BLaER1 (cell line): ENCODE data around the gene NDUFB5.

Source experiments
- H3K27ac ChIP-seq: shearing (Covaris generic); formaldehyde crosslinking; 2 replicates; pipeline ENCODE4 v1.8.1; 2022
- H3K27me3 ChIP-seq: shearing (Covaris generic); formaldehyde crosslinking; 2 replicates; pipeline ENCODE4 v1.8.1; 2022
- H3K36me3 ChIP-seq: shearing (Covaris generic); formaldehyde crosslinking; 2 replicates; pipeline ENCODE4 v1.8.1; 2022
- H3K4me1 ChIP-seq: shearing (Covaris generic); formaldehyde crosslinking; 2 replicates; pipeline ENCODE4 v1.8.1; 2022
- H3K4me2 ChIP-seq: shearing (Covaris generic); formaldehyde crosslinking; 2 replicates; pipeline ENCODE4 v1.8.1; 2022
- H3K4me3 ChIP-seq: shearing (Covaris generic); formaldehyde crosslinking; 2 replicates; pipeline ENCODE4 v1.8.1; 2022
- H3K9ac ChIP-seq: shearing (Covaris generic); formaldehyde crosslinking; 2 replicates; pipeline ENCODE4 v1.8.1; 2022
- H3K9me3 ChIP-seq: shearing (Covaris generic); formaldehyde crosslinking; 2 replicates; pipeline ENCODE4 v1.8.1; 2022
- H4K20me1 ChIP-seq: shearing (Covaris generic); formaldehyde crosslinking; 2 replicates; pipeline ENCODE4 v1.8.1; 2022
- Cebpa-rat ChIP-seq: shearing (Covaris generic); IDR thresholded peaks from 2 replicates; pipeline ENCODE4 v1.8.1; 2022

The NDUFB5 gene

DNA sequence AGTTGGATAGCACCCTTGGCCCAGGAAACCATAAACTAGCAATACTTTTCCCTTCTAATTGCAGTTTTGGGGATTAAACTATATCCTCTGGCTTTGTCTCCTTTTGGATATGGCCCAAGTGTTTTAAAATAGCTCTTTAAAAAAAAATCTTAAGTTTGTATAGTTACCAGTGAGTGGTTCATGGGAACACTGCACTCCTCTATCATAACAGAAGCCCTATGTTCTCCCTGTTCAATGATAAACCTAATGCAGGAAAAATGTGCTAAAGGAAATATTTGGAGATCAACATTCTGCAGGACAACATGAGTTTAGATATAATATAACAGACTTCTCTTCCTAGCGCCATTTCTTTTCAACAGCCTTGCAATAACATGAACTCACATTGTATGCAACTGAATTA lies 13.3 kb upstream of the NDUFB5 start:
- peaks cover 32% of the 10 kb centered on the region; the same call in 1 of the 2 replicates for H4K20me1 ChIP-seq
- H3K9ac ChIP-seq, result no peak overlapping the region
- no peak overlapping the region for H3K4me3 ChIP-seq
- H3K4me1 ChIP-seq, result no peaks in the 10 kb centered on the region
- no peak overlapping the region for H3K4me2 ChIP-seq
- H3K36me3 ChIP-seq, result peaks cover 96% of the 10 kb centered on the region
- H3K9me3 ChIP-seq, result no peaks in the 10 kb centered on the region
- no peak for TF ChIP-seq Cebpa-rat
- H3K27ac ChIP-seq, result no peak overlapping the region
- H3K27me3 ChIP-seq, result no peaks in the 10 kb centered on the region

- Histone ChIP-seq H3K9me3 (no peaks in the 10 kb centered on the region), H3K4me3 (no peak overlapping the region), H3K4me1 (peaks cover 12% of the 10 kb centered on the region), H3K27me3 (no peaks in the 10 kb centered on the region), H3K4me2 (no peak overlapping the region), H3K36me3 (peaks cover 73% of the 10 kb centered on the region), H3K27ac (no peak overlapping the region), H3K9ac (no peak overlapping the region), H4K20me1 (peaks cover 37% of the 10 kb centered on the region)
- no peak for TF ChIP-seq Cebpa-rat
Observed at GRCh38 chr3:179599531-179599930, 5.1 kb upstream of the NDUFB5 start.

- no peak for TF ChIP-seq Cebpa-rat
- Histone ChIP-seq H4K20me1 (peaks cover 30% of the 10 kb centered on the region), H3K4me1 (peaks cover 31% of the 10 kb centered on the region), H3K4me2 (peak overlapping the region; percentile 82), H3K9ac (peak overlapping the region; percentile 44; the same call in 1 of the 2 replicates), H3K27ac (no peak overlapping the region), H3K4me3 (peak overlapping the region; percentile 86), H3K36me3 (peaks cover 44% of the 10 kb centered on the region), H3K27me3 (no peaks in the 10 kb centered on the region), H3K9me3 (no peaks in the 10 kb centered on the region)
Observed at GRCh38 chr3:179603321-179603720, 1.3 kb upstream of the NDUFB5 start.

DNA sequence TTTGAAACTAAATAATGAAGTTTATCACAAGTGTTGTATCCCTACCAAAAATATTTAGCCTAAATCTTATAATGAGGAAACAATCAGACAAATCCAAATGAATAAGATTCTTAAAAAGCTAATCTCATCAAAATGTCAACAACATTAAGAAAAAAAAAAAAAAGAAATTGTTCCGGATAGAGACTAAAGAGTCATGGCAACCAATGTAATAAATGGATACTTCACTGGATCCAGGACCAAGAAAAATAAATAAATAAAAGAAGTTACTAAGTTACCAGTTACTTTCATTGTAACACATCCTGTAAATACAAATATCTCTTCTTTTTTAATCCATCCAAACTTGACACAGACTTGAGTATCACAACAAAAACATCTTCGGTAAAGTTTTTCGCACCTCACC lies 763 bp upstream of the NDUFB5 start:
- Histone ChIP-seq H3K36me3 (peaks cover 38% of the 10 kb centered on the region), H3K27ac (peak overlapping the region; percentile 90), H3K4me3 (peak overlapping the region; percentile 86)

GRCh38 chr3:179606534-179607085 lies 2.0 kb downstream of the NDUFB5 start:
- Histone ChIP-seq H4K20me1 (peaks cover 13% of the 10 kb centered on the region), H3K4me1 (peaks cover 31% of the 10 kb centered on the region), H3K36me3 (peaks cover 24% of the 10 kb centered on the region), H3K4me2 (peak overlapping the region; percentile 83), H3K27me3 (no peaks in the 10 kb centered on the region), H3K4me3 (no peak overlapping the region), H3K9me3 (no peaks in the 10 kb centered on the region), H3K9ac (no peak overlapping the region), H3K27ac (no peak overlapping the region)
- TF ChIP-seq Cebpa-rat, result no peak

More for the DNA sequence above, 763 bp upstream of the NDUFB5 start:
- peaks cover 31% of the 10 kb centered on the region for H3K4me1 ChIP-seq
- no peak for TF ChIP-seq Cebpa-rat
- H3K4me2 ChIP-seq, result peak overlapping the region; percentile 82
- peak overlapping the region; percentile 87 for H3K9ac ChIP-seq
- H3K27me3 ChIP-seq, result no peaks in the 10 kb centered on the region
- no peaks in the 10 kb centered on the region for H3K9me3 ChIP-seq
- peaks cover 30% of the 10 kb centered on the region for H4K20me1 ChIP-seq

DNA sequence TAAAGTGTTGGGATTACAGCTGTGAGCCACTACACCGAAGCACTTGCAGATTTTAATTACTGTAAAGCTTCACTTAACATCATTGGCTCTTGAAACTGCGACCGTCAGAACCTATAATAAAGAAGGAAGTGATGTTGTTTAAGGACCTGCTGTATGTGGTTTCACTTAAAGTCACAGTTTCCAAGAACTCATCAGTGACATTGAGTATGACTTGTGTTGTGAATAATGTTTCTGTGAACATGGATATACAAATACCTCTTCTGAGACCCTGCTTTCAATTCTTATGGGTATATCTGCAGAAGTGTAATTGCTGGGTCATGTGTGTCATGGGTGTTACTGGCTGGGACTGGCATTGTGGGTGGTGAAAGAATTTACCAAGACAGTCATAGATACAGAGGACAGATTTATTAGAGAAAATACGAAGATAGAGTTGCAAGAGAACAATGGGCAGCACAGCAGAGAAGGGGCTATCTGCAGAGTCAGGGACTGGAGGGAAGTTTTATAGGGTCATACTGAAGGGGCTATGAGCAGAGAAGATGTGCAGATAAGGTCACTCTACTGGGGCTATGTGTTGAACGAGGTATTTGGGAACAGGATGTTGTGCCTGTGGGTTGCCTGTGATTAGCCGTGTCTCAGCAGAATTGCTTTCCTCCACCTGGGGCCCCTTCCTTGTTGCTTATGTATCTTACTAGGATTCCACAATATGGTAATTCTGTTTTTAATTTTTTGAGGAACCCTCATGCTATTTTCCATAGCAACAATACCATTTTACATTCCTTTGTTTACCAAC lies 4.5 kb downstream of the NDUFB5 start:
- no peaks in the 10 kb centered on the region for H3K27me3 ChIP-seq
- peaks cover 18% of the 10 kb centered on the region for H3K36me3 ChIP-seq
- H3K9ac ChIP-seq, result no peak overlapping the region
- no peak overlapping the region for H3K4me2 ChIP-seq
- no peak overlapping the region for H3K27ac ChIP-seq
- H3K4me1 ChIP-seq, result peaks cover 19% of the 10 kb centered on the region
- H3K9me3 ChIP-seq, result no peaks in the 10 kb centered on the region
- no peak overlapping the region for H3K4me3 ChIP-seq
- TF ChIP-seq Cebpa-rat, result no peak
- no peaks in the 10 kb centered on the region; the same call in 1 of the 2 replicates for H4K20me1 ChIP-seq

DNA sequence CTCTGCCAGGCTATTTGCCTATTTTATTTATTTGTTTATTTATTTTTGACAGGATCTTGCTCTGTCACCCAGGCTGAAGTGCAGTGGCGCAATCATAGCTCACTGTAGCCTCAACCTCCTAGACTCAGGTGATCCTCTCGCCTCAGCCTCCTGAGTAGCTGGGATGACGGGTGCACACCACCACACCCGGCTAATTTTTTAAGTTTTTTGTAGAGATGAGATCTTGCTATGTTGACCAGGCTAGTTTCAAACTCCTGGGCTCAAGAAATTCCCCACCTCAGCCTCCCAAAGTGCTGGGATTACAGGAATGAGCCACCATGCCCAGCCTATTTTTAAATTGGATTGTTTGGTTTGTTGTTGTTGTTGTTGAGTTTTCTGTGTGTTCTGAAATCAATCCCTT lies 5.5 kb downstream of the NDUFB5 start:
- Histone ChIP-seq H3K4me3 (no peak overlapping the region), H3K27me3 (no peaks in the 10 kb centered on the region), H3K36me3 (peaks cover 18% of the 10 kb centered on the region), H3K9me3 (no peaks in the 10 kb centered on the region), H3K27ac (no peak overlapping the region), H4K20me1 (no peaks in the 10 kb centered on the region; the same call in 1 of the 2 replicates), H3K4me2 (no peak overlapping the region), H3K9ac (no peak overlapping the region), H3K4me1 (peaks cover 19% of the 10 kb centered on the region)
- no peak for TF ChIP-seq Cebpa-rat

DNA sequence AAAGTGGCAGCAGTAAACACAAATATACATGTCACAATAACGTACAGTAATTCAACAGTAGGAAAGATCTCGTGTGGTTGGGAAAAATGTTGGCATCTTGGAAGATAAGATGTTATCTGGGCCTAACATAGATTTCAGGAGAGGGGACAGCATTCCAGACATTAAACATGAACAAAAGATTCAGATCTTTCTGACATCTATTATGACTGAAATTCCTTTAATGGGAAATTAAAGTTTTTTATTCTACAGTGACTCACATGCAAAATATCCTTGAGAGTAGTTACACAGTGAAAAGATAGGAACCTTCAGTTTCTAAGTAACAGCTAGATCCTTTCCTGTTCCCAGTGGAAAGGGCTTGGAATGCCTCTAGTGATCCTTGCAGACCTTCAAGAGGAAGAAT lies 9.2 kb downstream of the NDUFB5 start:
- H3K27me3 ChIP-seq, result no peaks in the 10 kb centered on the region
- no peak overlapping the region for H3K4me3 ChIP-seq
- no peak overlapping the region for H3K4me2 ChIP-seq
- H3K27ac ChIP-seq, result no peak overlapping the region
- peaks cover 39% of the 10 kb centered on the region for H3K36me3 ChIP-seq
- H3K9ac ChIP-seq, result no peak overlapping the region
- no peak for TF ChIP-seq Cebpa-rat
- H3K9me3 ChIP-seq, result peaks cover 6% of the 10 kb centered on the region; the same call in 1 of the 2 replicates
- H4K20me1 ChIP-seq, result no peaks in the 10 kb centered on the region; the same call in 1 of the 2 replicates
- H3K4me1 ChIP-seq, result no peaks in the 10 kb centered on the region

GRCh38 chr3:179615458-179616173 lies 11.0 kb downstream of the NDUFB5 start:
- Histone ChIP-seq H3K27ac (no peak overlapping the region), H3K4me1 (no peaks in the 10 kb centered on the region), H3K9me3 (peaks cover 9% of the 10 kb centered on the region; the same call in 1 of the 2 replicates), H3K4me2 (no peak overlapping the region), H3K4me3 (no peak overlapping the region), H3K9ac (no peak overlapping the region), H3K27me3 (no peaks in the 10 kb centered on the region), H4K20me1 (no peaks in the 10 kb centered on the region; the same call in 1 of the 2 replicates), H3K36me3 (peaks cover 32% of the 10 kb centered on the region)
- TF ChIP-seq Cebpa-rat, result no peak

DNA sequence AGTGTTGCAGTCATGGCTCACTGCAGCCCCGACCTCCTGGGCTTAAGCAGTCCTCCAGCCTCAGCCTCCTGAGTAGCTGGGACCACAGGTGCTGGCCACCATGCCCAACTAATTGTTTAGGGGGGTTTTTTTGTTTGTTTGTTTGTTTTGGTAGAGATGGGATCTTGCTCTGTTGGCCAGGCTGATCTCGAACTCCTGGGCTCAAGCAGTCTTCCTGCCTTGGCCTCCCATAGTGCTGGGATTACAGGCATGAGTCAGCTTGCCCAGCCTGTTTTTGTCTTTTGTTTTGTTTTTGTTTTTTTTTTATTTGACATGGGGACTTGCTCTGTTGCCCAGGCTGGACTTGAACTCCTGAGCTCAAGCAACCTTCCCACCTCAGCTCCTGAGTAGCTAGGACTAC lies 17.4 kb downstream of the NDUFB5 start:
- Histone ChIP-seq H3K4me1 (no peaks in the 10 kb centered on the region), H3K27ac (no peak overlapping the region), H3K36me3 (peaks cover 78% of the 10 kb centered on the region), H4K20me1 (no peaks in the 10 kb centered on the region), H3K9ac (no peak overlapping the region), H3K4me2 (no peak overlapping the region), H3K27me3 (no peaks in the 10 kb centered on the region), H3K4me3 (no peak overlapping the region), H3K9me3 (peaks cover 9% of the 10 kb centered on the region; the same call in 1 of the 2 replicates)
- TF ChIP-seq Cebpa-rat, result no peak
